CD14-positive monocyte (primary cell): ENCODE results near the gene TMEM18. TPM values are rescaled to one million over a fixed set of nuclear protein-coding genes. Genes with fewer than 3 reads are reported as not detected.

Experiments used
- DNase-seq, 3 donors: peaks; one replicate each; pipeline ENCODE4 v3.0.0-alpha.2; 2011 to 2022
- H2AFZ ChIP-seq: 2 replicates; pipeline ENCODE4 v1.6.0; 2012; ENCODE audit warnings: mild to moderate bottlenecking, low read depth, low read length, inconsistent platforms; ENCODE audit not compliant: insufficient read depth, poor library complexity, severe bottlenecking
- H3K27ac ChIP-seq, 2 donors: 1 replicate in 1 of 2; 2 replicates in 1 of 2; pipeline ENCODE4 v1.5.1; 2012 to 2013; ENCODE audit warnings: low read length in 2 of 2, control low read depth in 1 of 2, inconsistent platforms in 1 of 2, low read depth in 1 of 2, mild to moderate bottlenecking in 1 of 2
- H3K27me3 ChIP-seq, 2 donors: one replicate each; pipeline versions ENCODE4 v1.6.0 to v1.6.1; 2011 to 2013; ENCODE audit warnings: low read length in 2 of 2; ENCODE audit not compliant: control insufficient read depth in 2 of 2, insufficient read depth in 2 of 2
- H3K36me3 ChIP-seq, 2 donors: replicated peaks in 1 of 2; 1 replicate in 1 of 2; 2 replicates in 1 of 2; pipeline versions ENCODE4 v1.5.1 to v1.6.1; 2012 to 2013; ENCODE audit warnings: low read length in 2 of 2, control low read depth in 1 of 2, inconsistent platforms in 1 of 2, mild to moderate bottlenecking in 1 of 2; ENCODE audit not compliant: insufficient read depth in 2 of 2, control insufficient read depth in 1 of 2
- H3K4me1 ChIP-seq, 2 donors: 1 replicate in 1 of 2; 2 replicates in 1 of 2; pipeline versions ENCODE4 v1.5.1 to v1.6.1; 2012 to 2013; ENCODE audit warnings: low read length in 2 of 2, control low read depth in 1 of 2, inconsistent platforms in 1 of 2, mild to moderate bottlenecking in 1 of 2, moderate library complexity in 1 of 2; ENCODE audit not compliant: insufficient read depth in 2 of 2, control insufficient read depth in 1 of 2
- H3K4me2 ChIP-seq: replicated peaks from 2 replicates; pipeline ENCODE3; 2012; ENCODE audit warnings: low read length, moderate library complexity, mild to moderate bottlenecking; ENCODE audit not compliant: poor library complexity, severe bottlenecking; ENCODE audit errors: extremely low read depth
- H3K4me3 ChIP-seq, 3 experiments: fragments of 200-600 bp in 1 of 3; sonication (generic) in 1 of 3; replicated peaks in 1 of 3; 1 replicate in 2 of 3; 2 replicates in 1 of 3; pipeline ENCODE4 v1.5.1; 2011 to 2013; ENCODE audit warnings: low read length in 3 of 3, mild to moderate bottlenecking in 3 of 3, control low read depth in 2 of 3, low read depth in 2 of 3, inconsistent platforms in 1 of 3, moderate library complexity in 1 of 3
- H3K79me2 ChIP-seq: 2 replicates; pipeline ENCODE4 v1.6.0; 2012; ENCODE audit warnings: mild to moderate bottlenecking, control low read depth, inconsistent platforms, low read length, moderate library complexity; ENCODE audit not compliant: insufficient read depth
- H3K9ac ChIP-seq: 2 replicates; pipeline ENCODE4 v1.6.0; 2017; ENCODE audit warnings: low read length, mild to moderate bottlenecking; ENCODE audit not compliant: insufficient read depth, poor library complexity, severe bottlenecking
- H3K9me3 ChIP-seq, 2 donors: replicated peaks in 1 of 2; 1 replicate in 1 of 2; 2 replicates in 1 of 2; pipeline versions ENCODE4 v1.5.1 to v1.6.1; 2012 to 2013; ENCODE audit warnings: low read length in 2 of 2, control low read depth in 1 of 2; ENCODE audit not compliant: control insufficient read depth in 1 of 2, insufficient read depth in 1 of 2
- H4K20me1 ChIP-seq: 2 replicates; pipeline ENCODE4 v1.6.0; 2012; ENCODE audit warnings: mild to moderate bottlenecking, low read length, control low read depth, moderate library complexity; ENCODE audit not compliant: insufficient read depth
- H3K27ac Mint-ChIP-seq, 7 donors: one replicate each; pipeline ENCODE4 v1.8.0; 2020; ENCODE audit warnings: mild to moderate bottlenecking in 7 of 7, mixed read lengths in 7 of 7, moderate library complexity in 6 of 7, inconsistent platforms in 2 of 7
- H3K27me3 Mint-ChIP-seq, 3 donors: one replicate each; pipeline ENCODE4 v1.8.0; 2021 to 2022; ENCODE audit warnings: low read depth in 3 of 3, mild to moderate bottlenecking in 3 of 3, mixed read lengths in 3 of 3, moderate library complexity in 3 of 3, inconsistent platforms in 1 of 3
- H3K36me3 Mint-ChIP-seq, 2 donors: one replicate each; pipeline ENCODE4 v1.8.0; 2020; ENCODE audit warnings: mixed read lengths in 2 of 2, inconsistent platforms in 1 of 2, mild to moderate bottlenecking in 1 of 2
- H3K4me1 Mint-ChIP-seq: one replicate; pipeline ENCODE4 v1.8.0; 2020; ENCODE audit warnings: mild to moderate bottlenecking, mixed read lengths
- H3K4me3 Mint-ChIP-seq, 2 donors: one replicate each; pipeline ENCODE4 v1.8.0; 2020; ENCODE audit warnings: mild to moderate bottlenecking in 2 of 2, mixed read lengths in 2 of 2, moderate library complexity in 1 of 2
- H3K9me3 Mint-ChIP-seq, 7 donors: one replicate each; pipeline ENCODE4 v1.8.0; 2020 to 2022; ENCODE audit warnings: mixed read lengths in 7 of 7, mild to moderate bottlenecking in 6 of 7, moderate library complexity in 6 of 7, inconsistent platforms in 2 of 7
- CTCF ChIP-seq: fragments of 200-600 bp; IDR thresholded peaks from one replicate; pipeline ENCODE4 v1.8.0; 2022; ENCODE audit warnings: antibody characterized with exemption, mild to moderate bottlenecking
- WGBS: methylation state at CpG from one replicate; pipeline ENCODE4 v1.1.5; 2013; ENCODE audit warnings: missing lambda C conversion rate; ENCODE audit not compliant: insufficient coverage; 5-methylcytosine and 5-hydroxymethylcytosine counted together
- intact Hi-C, 2 donors: fragments of 100-400 bp; cut with micrococcal nuclease; formaldehyde crosslinking; loops; one replicate each; pipeline versions ENCODE4 v1.15.0 to v1.15.1; 2023
- polyA plus RNA-seq, 3 donors: library from polyadenylated mRNA; depleted of rRNA in 1 of 3; unstranded in 2 of 3; stranded (reverse) in 1 of 3; fragments of 300-500 nt in 2 of 3; fragments of >200 nt in 1 of 3; fragmentation: Illumina TruSeq in 2 of 3; gene quantifications; 1 replicate in 2 of 3; 2 replicates in 1 of 3; pipeline ENCODE4 v1.2.3, GENCODE V29; 2012 to 2021

Gene TMEM18
- polyA plus RNA-seq, 3 donors, result 9.3 to 23.5 (median 21.8) TPM

DNA sequence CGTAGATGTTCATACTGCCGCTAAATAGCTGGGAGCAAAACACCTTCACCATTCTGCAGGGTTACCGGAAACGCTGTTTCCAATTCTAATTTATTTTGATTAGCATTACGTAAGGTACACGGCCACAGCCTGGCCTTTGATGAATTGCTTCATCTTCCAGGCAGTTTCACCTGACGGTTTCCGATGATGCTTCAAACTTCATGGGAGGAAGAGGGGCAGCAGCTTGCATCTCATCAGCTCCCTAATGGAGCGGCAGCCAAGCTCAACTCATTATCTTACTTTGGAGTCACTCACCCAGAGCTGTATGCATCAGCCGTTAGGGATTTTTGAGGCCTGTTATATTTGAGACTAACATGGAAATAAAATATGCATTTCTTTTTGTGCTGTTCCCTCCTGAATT, 54.8 kb downstream of the TMEM18 start:
- Mint-ChIP-seq H3K4me1 (no peaks in the 10 kb centered on the region), H3K36me3 (no peaks in the 10 kb centered on the region), H3K9me3 (peaks cover 4 to 27% (median 16%) of the 10 kb centered on the region in 7 donors), H3K4me3 (no peak overlapping the region), H3K27ac (no peak overlapping the region), H3K27me3 (peaks cover 0 to 5% (median 2%) of the 10 kb centered on the region in 3 donors)
- H3K4me2 ChIP-seq, result no peak overlapping the region
- no peak overlapping the region for H3K4me3 ChIP-seq
- H3K27me3 ChIP-seq, result no peaks in the 10 kb centered on the region
- 81% methylated on average over 8 of the region's 10 CpGs for WGBS
- intact Hi-C loops, result no loop called here
- no peak for DNase-seq
- H3K9me3 ChIP-seq, result peaks cover 11 to 25% of the 10 kb centered on the region in 2 donors
- no peaks in the 10 kb centered on the region for H4K20me1 ChIP-seq
- no peak overlapping the region for H3K9ac ChIP-seq
- no peak for TF ChIP-seq CTCF
- no peak overlapping the region for H2AFZ ChIP-seq
- no peaks in the 10 kb centered on the region for H3K79me2 ChIP-seq
- H3K36me3 ChIP-seq, result no peaks in the 10 kb centered on the region
- H3K27ac ChIP-seq, result no peak overlapping the region
- no peaks in the 10 kb centered on the region for H3K4me1 ChIP-seq

DNA sequence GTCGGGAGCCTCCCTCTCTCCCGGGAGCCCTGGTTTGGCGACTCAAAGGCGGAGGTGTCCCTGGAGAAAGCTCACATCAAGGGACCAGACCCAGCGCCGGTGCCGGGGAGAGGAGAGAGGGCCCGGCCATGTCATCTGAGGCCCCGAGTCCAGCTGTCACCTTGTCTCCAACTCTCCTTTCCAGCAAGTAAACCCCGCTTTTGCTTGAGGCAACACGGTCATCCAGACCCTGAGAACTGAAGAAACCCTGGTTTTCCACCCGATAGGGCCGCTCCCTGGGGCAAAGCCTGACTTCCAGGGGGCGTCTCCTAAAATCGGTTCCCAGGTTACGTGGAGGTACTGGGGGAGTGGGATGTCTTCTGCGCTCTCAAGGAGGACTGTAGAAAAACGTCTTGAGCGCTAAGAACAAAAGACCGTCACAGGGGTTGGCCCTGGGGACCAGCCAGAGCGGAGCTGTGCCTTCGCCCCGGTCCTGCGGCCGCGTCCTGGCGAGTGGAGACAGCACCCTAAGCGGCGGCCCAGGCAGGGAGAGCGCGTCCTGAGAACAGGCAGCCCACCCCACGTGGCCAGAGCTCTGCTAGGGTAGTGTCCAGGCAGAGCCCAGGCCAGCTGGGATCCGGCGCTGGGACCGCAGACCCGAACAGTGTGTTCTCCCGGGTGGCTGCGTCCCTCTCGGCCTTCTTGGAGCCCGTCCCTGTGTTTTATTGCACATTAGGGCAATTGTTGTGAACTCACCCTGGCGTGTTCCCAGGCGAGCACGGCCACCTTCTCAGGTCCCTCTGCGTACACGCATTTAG, 55.7 kb downstream of the TMEM18 start:
- Histone ChIP-seq H3K27me3 (no peaks in the 10 kb centered on the region), H2AFZ (no peak overlapping the region), H3K9me3 (peaks cover 11 to 25% of the 10 kb centered on the region in 2 donors), H3K4me1 (no peaks in the 10 kb centered on the region), H3K4me3 (no peak overlapping the region), H3K79me2 (no peaks in the 10 kb centered on the region), H3K27ac (no peak overlapping the region), H3K36me3 (no peaks in the 10 kb centered on the region), H3K9ac (no peak overlapping the region), H3K4me2 (no peak overlapping the region), H4K20me1 (no peaks in the 10 kb centered on the region)
- no peaks in the 10 kb centered on the region for H3K4me1 Mint-ChIP-seq
- H3K27me3 Mint-ChIP-seq, result peaks cover 0 to 5% (median 2%) of the 10 kb centered on the region in 3 donors
- H3K4me3 Mint-ChIP-seq, result no peak overlapping the region
- H3K27ac Mint-ChIP-seq, result no peak overlapping the region
- 95% methylated on average over 38 of the region's 45 CpGs for WGBS
- H3K36me3 Mint-ChIP-seq, result no peaks in the 10 kb centered on the region
- H3K9me3 Mint-ChIP-seq, result peaks cover 4 to 27% (median 16%) of the 10 kb centered on the region in 7 donors
- intact Hi-C loops, result no loop called here
- TF ChIP-seq CTCF, result no peak
- DNase-seq, result no peak
